ENCODE data around the gene ETS1. TPM values are rescaled to one million over a fixed set of nuclear protein-coding genes. Genes with fewer than 3 reads are reported as not detected.

Gene ETS1
- total and polyA plus RNA-seq, 5 experiments from 2014 or later = 407 to 962 (median 433) TPM

DNA sequence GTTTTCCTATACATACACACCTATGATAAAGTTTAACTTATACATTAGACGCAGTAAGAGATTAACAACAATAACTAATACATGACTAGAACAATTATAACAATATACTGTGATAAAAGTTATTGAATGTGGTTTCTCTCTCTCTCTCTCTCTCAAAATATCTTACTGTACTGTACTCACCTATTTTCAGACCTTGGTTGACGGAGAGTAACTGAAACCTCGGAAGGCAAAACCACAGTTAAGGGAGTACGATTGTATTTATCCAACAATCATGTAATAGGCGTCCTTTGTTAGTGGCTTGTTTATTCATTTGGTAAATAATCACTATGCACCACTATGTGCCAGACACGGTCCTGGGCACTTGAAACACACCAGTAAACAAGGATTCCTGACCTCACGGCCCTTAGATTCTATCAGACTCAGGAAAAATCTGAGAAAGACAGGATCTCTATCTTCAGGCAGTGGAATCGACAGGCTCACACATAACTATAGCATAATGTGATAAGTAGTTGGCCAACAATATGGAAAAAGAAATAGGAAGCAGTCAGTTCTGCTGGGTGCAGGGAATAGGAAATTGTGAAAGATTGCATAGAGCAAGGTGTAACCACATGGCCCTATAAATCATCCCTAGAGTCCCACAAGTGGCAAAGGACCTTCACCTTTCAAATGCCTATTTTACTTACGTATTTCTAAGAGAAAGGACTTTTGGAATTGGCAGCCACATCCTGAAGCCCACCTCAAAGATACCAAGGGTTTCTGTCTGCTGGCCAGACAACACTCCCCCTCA, 12.0 kb downstream of the ETS1 start:
- no peaks in the 10 kb centered on the region for H3K27me3 Mint-ChIP-seq
- peaks cover 0 to 7% (median 2%) of the 10 kb centered on the region in 9 donors for H3K9me3 Mint-ChIP-seq
- ATAC-seq (peak; percentile 63 to 66), DNase-seq (no peak)
- H3K4me1 Mint-ChIP-seq = peaks cover 21 to 44% (median 38%) of the 10 kb centered on the region in 4 donors
- no peaks in the 10 kb centered on the region for H3K36me3 Mint-ChIP-seq
- peak overlapping the region in 8 of 10 donors; percentile 6 to 62 (median 52) for H3K4me3 Mint-ChIP-seq
- H3K27ac Mint-ChIP-seq = peak overlapping the region in 7 of 10 donors; percentile 7 to 81 (median 47)
- POLR2A ChIA-PET = interaction anchor here (1.4 kb wide), 1 partner anchor 50 kb away, joined by 4 read pairs; no protein-coding TSS in a partner anchor

DNA sequence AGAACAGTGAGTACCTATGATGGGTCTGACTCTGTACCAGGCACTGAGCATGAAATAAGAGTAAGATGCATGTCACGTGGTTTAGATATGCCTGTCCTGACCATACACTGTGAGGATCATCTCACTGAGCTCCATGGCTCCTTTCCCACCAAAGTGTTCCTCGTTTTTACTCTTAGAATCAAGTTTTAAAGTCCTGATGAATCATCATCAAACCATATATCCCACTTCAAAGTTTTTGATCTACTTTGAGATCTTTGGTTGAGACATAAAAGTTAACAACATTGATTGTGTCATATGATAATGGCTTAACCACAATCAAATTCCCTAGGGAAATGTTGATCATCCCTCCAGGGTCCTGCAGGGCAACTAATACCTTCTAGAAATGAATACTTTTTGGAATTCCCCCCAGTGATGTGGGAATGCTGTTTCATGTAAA, 12.8 kb downstream of the ETS1 start:
- POLR2A ChIA-PET = interaction anchor here (1.4 kb wide), 1 partner anchor 49 kb away, joined by 4 read pairs; no protein-coding TSS in a partner anchor
- peaks cover 16 to 36% (median 32%) of the 10 kb centered on the region in 4 donors for H3K4me1 Mint-ChIP-seq
- H3K36me3 Mint-ChIP-seq = no peaks in the 10 kb centered on the region
- ATAC-seq = peak in 1 of 2 donors; percentile 74
- H3K27me3 Mint-ChIP-seq = no peaks in the 10 kb centered on the region
- peak overlapping the region in 8 of 10 donors; percentile 29 to 62 (median 52) for H3K4me3 Mint-ChIP-seq
- H3K27ac Mint-ChIP-seq = peak overlapping the region in 5 of 10 donors; percentile 7 to 81 (median 67)
- no peak for DNase-seq
- peaks cover 0 to 7% (median 2%) of the 10 kb centered on the region in 9 donors for H3K9me3 Mint-ChIP-seq

DNA sequence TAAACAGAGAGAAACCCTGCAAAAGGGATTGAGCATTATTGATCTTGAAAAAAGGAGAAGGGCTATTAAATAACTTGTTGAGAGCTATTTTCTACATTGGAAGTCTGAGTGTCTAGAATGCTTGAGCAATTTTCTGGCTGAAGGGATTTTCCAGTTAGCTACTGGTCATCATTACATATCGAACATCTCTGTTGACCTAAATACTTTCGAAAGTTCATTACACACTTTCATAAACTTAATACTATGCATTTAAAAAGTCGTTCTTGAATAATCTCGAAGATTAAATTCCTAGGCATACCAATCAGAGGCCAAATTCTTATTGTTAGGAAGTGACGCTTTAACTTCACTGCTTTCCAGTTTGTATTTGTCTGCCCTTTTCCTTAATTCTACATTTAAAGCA, 13.7 kb downstream of the ETS1 start:
- no peak for ATAC-seq
- no peak for DNase-seq
- POLR2A ChIA-PET = interaction anchor here (0.6 to 1.4 kb wide), 4 partner anchors 15 to 120 kb away, joined by 3 to 4 read pairs (median 4); partner anchors contain the start of gene FLI1
- Mint-ChIP-seq H3K4me3 (no peak overlapping the region), H3K9me3 (peaks cover 0 to 7% (median 2%) of the 10 kb centered on the region in 9 donors), H3K27ac (peak overlapping the region in 1 of 10 donors; percentile 15), H3K36me3 (no peaks in the 10 kb centered on the region), H3K4me1 (peaks cover 19 to 41% (median 39%) of the 10 kb centered on the region in 4 donors), H3K27me3 (no peaks in the 10 kb centered on the region)

DNA sequence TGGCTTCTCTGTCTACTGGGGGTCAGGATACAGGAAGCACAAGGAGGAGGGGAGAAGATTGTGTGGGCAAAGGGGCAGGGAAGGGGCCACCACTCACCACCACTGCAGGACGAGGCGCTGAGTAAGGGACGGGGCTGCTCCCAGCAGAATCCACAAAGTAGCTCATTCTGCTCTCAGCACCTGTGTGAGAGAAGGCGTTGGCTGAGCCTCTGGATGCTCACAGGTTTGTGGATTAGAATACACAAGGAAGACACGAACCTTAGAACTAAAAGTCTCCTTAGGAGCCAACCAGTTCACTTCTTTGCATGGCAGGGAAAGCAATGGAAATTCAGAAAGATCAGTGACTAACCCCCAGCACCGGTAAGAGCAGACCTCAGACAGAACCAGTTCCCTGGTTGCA, 14.4 kb downstream of the ETS1 start:
- Mint-ChIP-seq H3K9me3 (peaks cover 0 to 7% (median 2%) of the 10 kb centered on the region in 9 donors), H3K36me3 (no peaks in the 10 kb centered on the region), H3K4me1 (peaks cover 23 to 48% (median 45%) of the 10 kb centered on the region in 4 donors), H3K4me3 (no peak overlapping the region), H3K27ac (peak overlapping the region in 2 of 10 donors; percentile 15 to 34), H3K27me3 (no peaks in the 10 kb centered on the region)
- DNase-seq = no peak
- no peak for ATAC-seq
- POLR2A ChIA-PET = interaction anchor here (0.8 kb wide), 1 partner anchor 40 kb away, joined by 3 read pairs; no protein-coding TSS in a partner anchor

DNA sequence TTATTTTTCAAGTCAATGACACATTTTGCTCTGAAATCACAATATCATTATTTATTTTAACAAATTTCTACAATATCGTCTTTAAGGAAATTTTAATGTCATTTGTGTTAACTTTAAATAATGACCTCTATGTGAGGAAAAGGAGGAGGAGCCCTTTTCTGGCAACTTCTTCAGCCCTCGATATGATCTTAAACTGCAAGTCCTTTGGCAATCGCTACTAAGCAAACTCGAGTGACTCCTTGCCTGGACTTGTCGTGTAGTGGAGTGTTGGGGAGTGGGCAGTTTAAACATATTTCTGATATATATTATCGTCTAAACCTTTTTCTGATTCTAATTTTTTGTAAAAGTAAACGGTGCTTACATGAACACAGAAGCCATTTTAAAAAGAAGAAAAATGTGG, 16.7 kb downstream of the ETS1 start:
- DNase-seq (no peak), ATAC-seq (no peak)
- Mint-ChIP-seq H3K4me3 (no peak overlapping the region), H3K27me3 (no peaks in the 10 kb centered on the region), H3K4me1 (peaks cover 24 to 51% (median 39%) of the 10 kb centered on the region in 4 donors), H3K27ac (no peak overlapping the region), H3K9me3 (peaks cover 0 to 7% (median 2%) of the 10 kb centered on the region in 9 donors), H3K36me3 (no peaks in the 10 kb centered on the region)
- POLR2A ChIA-PET = interaction anchor here (0.7 kb wide), 1 partner anchor 30 kb away, joined by 4 read pairs; no protein-coding TSS in a partner anchor

DNA sequence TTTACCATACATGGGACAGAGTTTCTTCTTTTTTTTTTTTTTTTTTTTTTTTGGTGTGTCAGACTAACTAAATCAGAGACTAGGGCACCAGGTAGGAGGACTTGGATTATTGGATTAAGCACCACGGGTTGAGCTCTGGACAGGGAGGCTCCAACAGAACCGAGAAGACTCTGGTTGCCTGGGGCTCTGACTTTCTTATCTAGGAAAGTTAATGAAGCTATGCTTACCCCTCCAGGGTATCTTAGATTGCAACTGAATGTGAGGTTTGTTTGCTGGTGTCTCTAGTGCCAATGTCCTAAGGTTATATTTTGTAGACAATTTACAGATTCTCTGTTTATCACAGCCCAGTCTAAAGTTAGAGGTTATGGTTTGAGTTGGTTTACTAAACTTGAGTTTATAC, 18.1 kb downstream of the ETS1 start:
- no peak overlapping the region for H3K4me3 Mint-ChIP-seq
- H3K36me3 Mint-ChIP-seq = no peaks in the 10 kb centered on the region
- peaks cover 13 to 49% (median 27%) of the 10 kb centered on the region in 4 donors for H3K4me1 Mint-ChIP-seq
- peaks cover 0 to 7% (median 0%) of the 10 kb centered on the region in 9 donors for H3K9me3 Mint-ChIP-seq
- POLR2A ChIA-PET = interaction anchor here (1.7 kb wide), 1 partner anchor 14 kb away, joined by 5 read pairs; no protein-coding TSS in a partner anchor
- H3K27me3 Mint-ChIP-seq = no peaks in the 10 kb centered on the region
- DNase-seq = no peak
- ATAC-seq = no peak
- H3K27ac Mint-ChIP-seq = peak overlapping the region in 2 of 10 donors; percentile 38 to 55

DNA sequence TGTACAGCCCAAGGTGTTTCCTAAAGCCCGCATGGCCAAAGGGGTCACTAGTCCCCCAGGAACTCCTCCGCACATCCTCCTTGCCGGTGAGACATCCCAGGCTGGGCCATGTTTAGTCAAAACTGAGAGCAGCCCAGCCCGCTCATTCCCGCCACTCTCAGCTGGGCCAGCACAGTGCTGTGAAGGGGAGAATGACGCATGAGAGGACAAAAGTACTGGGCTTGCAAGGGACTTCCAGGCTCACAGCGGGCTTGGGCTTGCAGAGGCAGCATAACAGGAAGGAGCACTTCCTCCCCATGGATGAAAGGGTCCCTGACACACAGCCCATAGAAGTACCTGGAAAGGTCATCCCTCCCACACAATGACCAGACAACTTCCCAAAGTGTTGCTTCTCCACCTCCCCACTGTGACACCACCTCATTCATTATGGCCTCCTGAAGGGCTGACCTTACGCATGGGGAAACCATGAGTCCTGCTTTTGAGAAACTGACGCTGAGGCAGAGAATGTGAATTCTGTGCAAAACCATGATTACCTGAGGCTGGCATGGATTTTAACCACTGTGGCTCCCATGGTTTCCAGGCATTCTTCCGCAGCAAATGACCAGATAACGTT, 19.1 kb downstream of the ETS1 start:
- H3K4me3 Mint-ChIP-seq = peak overlapping the region in 2 of 10 donors; percentile 7 to 36
- H3K27me3 Mint-ChIP-seq = no peaks in the 10 kb centered on the region
- H3K4me1 Mint-ChIP-seq = peaks cover 17 to 57% (median 29%) of the 10 kb centered on the region in 4 donors
- peak overlapping the region in 7 of 10 donors; percentile 0 to 79 (median 38) for H3K27ac Mint-ChIP-seq
- DNase-seq = no peak
- POLR2A ChIA-PET = interaction anchor here (1.5 to 1.7 kb wide), 2 partner anchors 15 to 57 kb away, joined by 5 read pairs; no protein-coding TSS in a partner anchor
- H3K36me3 Mint-ChIP-seq = no peaks in the 10 kb centered on the region
- peak; percentile 52 to 57 for ATAC-seq
- peaks cover 0 to 2% (median 0%) of the 10 kb centered on the region in 9 donors for H3K9me3 Mint-ChIP-seq

DNA sequence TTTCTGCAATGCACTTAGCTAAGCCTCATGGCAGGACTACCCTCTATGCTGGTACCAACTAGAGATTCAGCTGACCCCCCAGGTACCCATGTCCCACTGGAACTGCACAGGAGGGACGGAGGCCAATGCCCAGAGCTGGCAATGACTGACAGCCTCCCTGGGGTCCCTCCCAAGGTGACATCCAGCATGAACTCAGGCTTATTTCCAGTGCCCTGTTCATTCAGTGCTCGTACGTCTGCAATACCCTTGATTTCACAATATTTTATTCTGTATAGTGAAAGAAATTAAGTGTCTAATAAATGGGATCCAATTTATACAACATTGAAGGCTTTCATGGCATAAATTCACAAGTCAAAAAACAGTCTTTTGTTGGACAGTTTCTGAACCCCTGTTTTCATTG, 20.2 kb downstream of the ETS1 start:
- POLR2A ChIA-PET = interaction anchor here (1.1 to 1.5 kb wide), 2 partner anchors 42 to 58 kb away, joined by 4 to 5 read pairs; no protein-coding TSS in a partner anchor
- peak overlapping the region in 1 of 10 donors; percentile 50 for H3K4me3 Mint-ChIP-seq
- DNase-seq (no peak), ATAC-seq (no peak)
- peaks cover 17 to 59% (median 28%) of the 10 kb centered on the region in 4 donors for H3K4me1 Mint-ChIP-seq
- H3K9me3 Mint-ChIP-seq = no peaks in the 10 kb centered on the region
- no peaks in the 10 kb centered on the region for H3K36me3 Mint-ChIP-seq
- H3K27ac Mint-ChIP-seq = peak overlapping the region in 5 of 10 donors; percentile 27 to 43 (median 31)
- no peaks in the 10 kb centered on the region for H3K27me3 Mint-ChIP-seq

DNA sequence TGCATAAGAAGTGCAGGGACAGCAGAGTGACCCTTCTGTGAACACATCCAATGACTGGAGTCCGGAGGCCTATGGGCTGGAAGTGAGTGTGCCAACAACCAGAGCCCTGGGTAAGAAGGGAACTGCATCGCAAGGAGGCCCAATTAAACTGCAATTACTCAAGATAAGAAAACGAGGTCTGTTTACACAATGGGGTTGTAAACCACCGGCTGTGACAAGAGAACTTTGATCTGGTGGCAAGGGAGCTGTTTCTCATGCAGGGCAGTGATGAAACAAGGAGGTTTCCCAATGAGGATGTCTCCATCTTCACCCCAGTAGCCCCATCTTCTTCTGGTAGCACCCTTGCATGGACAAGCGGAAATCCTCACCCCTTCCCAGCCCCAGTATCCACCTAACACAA, 21.5 kb downstream of the ETS1 start:
- no peak overlapping the region for H3K4me3 Mint-ChIP-seq
- no peaks in the 10 kb centered on the region for H3K27me3 Mint-ChIP-seq
- POLR2A ChIA-PET = interaction anchor here (0.7 to 1.1 kb wide), 2 partner anchors 9 to 43 kb away, joined by 3 to 4 read pairs; no protein-coding TSS in a partner anchor
- no peaks in the 10 kb centered on the region for H3K9me3 Mint-ChIP-seq
- H3K27ac Mint-ChIP-seq = peak overlapping the region in 3 of 10 donors; percentile 4 to 60 (median 58)
- DNase-seq = no peak
- H3K36me3 Mint-ChIP-seq = no peaks in the 10 kb centered on the region
- no peak for ATAC-seq
- H3K4me1 Mint-ChIP-seq = peaks cover 24 to 65% (median 32%) of the 10 kb centered on the region in 4 donors

DNA sequence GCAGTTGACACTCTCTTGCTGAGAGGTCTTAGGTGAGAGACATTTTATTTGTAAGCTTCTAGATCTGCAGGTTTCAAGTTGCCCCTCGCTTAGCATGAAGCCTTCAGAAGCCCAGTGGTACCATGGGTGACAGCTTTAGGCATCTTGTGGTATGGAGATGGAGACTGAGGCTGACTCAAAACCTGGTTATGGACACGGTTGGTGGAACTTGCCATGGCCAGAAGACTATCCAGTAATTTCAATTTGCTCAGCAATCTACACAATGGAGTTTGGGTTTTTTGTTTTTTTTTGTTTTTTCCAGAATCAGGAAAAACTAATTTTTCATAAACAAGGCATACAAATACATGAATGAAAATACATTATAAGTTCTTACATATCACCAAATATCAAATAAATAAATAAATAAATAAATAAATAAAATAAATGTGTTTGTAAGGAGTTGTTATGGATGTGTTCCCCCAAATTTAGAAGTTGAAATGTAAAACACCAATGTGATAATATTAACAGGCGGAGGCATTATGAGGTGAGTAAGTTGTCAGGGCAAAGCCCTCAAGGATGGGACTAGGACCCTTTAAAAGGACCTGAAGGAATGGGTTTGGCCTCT, 22.6 kb downstream of the ETS1 start:
- no peak for ATAC-seq
- H3K27ac Mint-ChIP-seq = peak overlapping the region in 1 of 10 donors; percentile 33
- peak overlapping the region in 1 of 10 donors; percentile 32 for H3K4me3 Mint-ChIP-seq
- no peaks in the 10 kb centered on the region for H3K9me3 Mint-ChIP-seq
- H3K36me3 Mint-ChIP-seq = no peaks in the 10 kb centered on the region
- DNase-seq = no peak
- no peaks in the 10 kb centered on the region for H3K27me3 Mint-ChIP-seq
- POLR2A ChIA-PET = no interaction called here
- H3K4me1 Mint-ChIP-seq = peaks cover 28 to 74% (median 41%) of the 10 kb centered on the region in 4 donors

DNA sequence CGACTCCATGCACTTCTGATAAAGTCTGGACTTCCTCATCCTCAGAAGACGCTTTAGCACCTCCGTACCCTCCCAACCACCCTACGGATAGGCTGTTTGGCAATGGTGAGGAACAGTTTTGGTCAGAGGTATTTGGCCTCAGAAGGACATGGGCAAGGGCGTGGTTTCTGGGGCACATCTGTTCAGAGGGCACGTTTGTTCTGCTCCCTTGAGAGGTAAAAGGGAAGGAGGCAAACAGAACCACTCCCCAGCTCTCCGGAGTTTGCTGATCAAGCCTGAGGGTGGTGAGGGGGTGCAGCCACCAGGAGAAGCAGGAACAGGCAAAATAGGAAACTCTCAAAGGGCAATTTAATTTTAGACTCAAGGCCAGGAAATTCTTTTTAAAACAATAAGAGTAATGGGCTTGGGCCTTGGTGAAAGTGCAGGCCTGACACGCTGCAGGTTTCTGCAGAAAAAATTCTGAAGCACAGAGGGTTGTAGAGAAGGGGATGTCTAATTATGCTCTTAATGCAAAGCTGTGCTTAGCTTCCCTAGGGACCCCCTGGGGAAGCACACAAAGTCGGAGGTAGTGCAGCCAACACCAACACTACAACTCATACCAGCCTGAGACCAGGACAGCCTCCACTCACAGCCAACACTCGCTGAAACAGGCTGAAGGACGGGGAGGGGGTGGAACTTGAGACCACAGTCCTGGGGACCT, 23.3 kb downstream of the ETS1 start:
- ATAC-seq = peak in 1 of 2 donors; percentile 23
- H3K4me3 Mint-ChIP-seq = peak overlapping the region in 1 of 10 donors; percentile 66
- POLR2A ChIA-PET = no interaction called here

More for the DNA sequence above, 23.3 kb downstream of the ETS1 start:
- Mint-ChIP-seq H3K9me3 (no peaks in the 10 kb centered on the region), H3K36me3 (no peaks in the 10 kb centered on the region), H3K4me1 (peaks cover 28 to 73% (median 44%) of the 10 kb centered on the region in 4 donors), H3K27ac (peak overlapping the region in 2 of 10 donors; percentile 33 to 55), H3K27me3 (no peaks in the 10 kb centered on the region)
- no peak for DNase-seq

Measured in naive thymus-derived CD8-positive, alpha-beta T cell (primary cell).